Stomach (tissue), 9 donors: ENCODE data around the gene WDPCP. TPM values are rescaled to one million over a fixed set of nuclear protein-coding genes. Genes with fewer than 3 reads are reported as not detected.
A peak's percentile ranks its signal among the peaks of the same experiment; 100 is the strongest.

Experiments
- DNase-seq, 2 donors: peaks; one replicate each; pipeline versions ENCODE4 v3.0.0 to v3.0.0-alpha.2; 2013 to 2019
- H3K27ac ChIP-seq, 5 donors: fragments of 200-600 bp in 4 of 5; sonication (generic) in 4 of 5; one replicate each; pipeline ENCODE4 v1.5.1; 2013 to 2019; ENCODE audit warnings: mild to moderate bottlenecking in 1 of 5, moderate library complexity in 1 of 5
- H3K27me3 ChIP-seq, 3 donors: fragments of 200-600 bp; sonication (generic); one replicate each; pipeline ENCODE4 v1.5.1; 2017 to 2019; ENCODE audit warnings: mixed run types in 1 of 3
- H3K36me3 ChIP-seq, 4 donors: fragments of 200-600 bp; sonication (generic); 1 replicate in 3 of 4; 2 replicates in 1 of 4; pipeline ENCODE4 v1.5.1; 2016 to 2019
- H3K4me1 ChIP-seq, 4 donors: fragments of 200-600 bp; sonication (generic); one replicate each; pipeline ENCODE4 v1.5.1; 2016 to 2019
- H3K4me3 ChIP-seq, 4 donors: fragments of 200-600 bp; sonication (generic) in 3 of 4; one replicate each; pipeline ENCODE4 v1.5.1; 2016 to 2019; ENCODE audit warnings: mild to moderate bottlenecking in 1 of 4
- H3K9me3 ChIP-seq, 4 donors: fragments of 200-600 bp; sonication (generic); one replicate each; pipeline ENCODE4 v1.5.1; 2016 to 2019
- CTCF ChIP-seq, 7 experiments: fragments of 450-650 bp in 4 of 7; fragments of 200-600 bp in 3 of 7; sonication (generic) in 3 of 7; IDR thresholded peaks; one replicate each; pipeline ENCODE4 v1.5.1; 2016 to 2019; ENCODE audit warnings: antibody characterized with exemption in 7 of 7, control low read depth in 2 of 7, mild to moderate bottlenecking in 1 of 7
- EP300 ChIP-seq: sonication (generic); formaldehyde crosslinking; IDR thresholded peaks from one replicate; pipeline ENCODE4 v1.6.1; 2017; ENCODE audit warnings: antibody characterized with exemption
- POLR2A ChIP-seq, 4 donors: fragments of 450-650 bp; IDR thresholded peaks; one replicate each; pipeline ENCODE4 v1.6.1; 2016; ENCODE audit warnings: antibody characterized with exemption in 4 of 4, control low read depth in 2 of 4, mild to moderate bottlenecking in 1 of 4, moderate library complexity in 1 of 4
- POLR2AphosphoS5 ChIP-seq, 3 donors: sonication (generic); formaldehyde crosslinking; IDR thresholded peaks; one replicate each; pipeline ENCODE4 v1.6.1; 2016; ENCODE audit warnings: antibody characterized with exemption in 3 of 3
- WGBS, 5 donors: extraction: QIAGEN DNeasy Blood & Tissue Kit in 3 of 5; methylation state at CpG; one replicate each; pipeline versions ENCODE4 v1.1.5 to v1.1.7; 2013 to 2018; 5-methylcytosine and 5-hydroxymethylcytosine counted together
- intact Hi-C: fragments of 100-400 bp; cut with DNase I; formaldehyde crosslinking; loops from one replicate; pipeline ENCODE4 v1.15.1; 2023; ENCODE audit warnings: low total_unique reads
- polyA plus RNA-seq, 3 donors: library from polyadenylated mRNA; stranded (reverse); fragments of 200-250 nt; gene quantifications; one replicate each; pipeline ENCODE4 v1.2.3, GENCODE V29; 2013
- total RNA-seq, 5 donors: library from RNA; depleted of rRNA; stranded (reverse); fragments of >200 nt; gene quantifications; one replicate each; pipeline versions ENCODE4 v1.1.0 to v1.2.3, GENCODE V29; 2014 to 2016
- donor health status: healthy with polysubstance abuse.
- donor health status: Bipolar disorder and iron deficiency.
- donor health status: healthy.

WDPCP gene
- total and polyA plus RNA-seq, 8 donors, result 1.9 to 38.8 (median 7.7) TPM

GRCh38 chr2:63600881-63601460, 12.7 kb upstream of the WDPCP start:
- WGBS, 5 donors, result 24 to 50% (median 32%) methylated on average over 1 of the region's 1 CpG

GRCh38 chr2:63598981-63599380, 10.7 kb upstream of the WDPCP start:
- intact Hi-C loops, result no loop called here
- Histone ChIP-seq H3K27ac (no peak overlapping the region), H3K36me3 (peaks cover 32 to 98% (median 92%) of the 10 kb centered on the region in 4 donors), H3K27me3 (no peaks in the 10 kb centered on the region), H3K4me1 (peaks cover 0 to 32% (median 16%) of the 10 kb centered on the region in 4 donors), H3K4me3 (no peak overlapping the region), H3K9me3 (no peaks in the 10 kb centered on the region)
- 83 to 96% (median 91%) methylated on average over 2 of the region's 2 CpGs for WGBS, 5 donors
- no peak for DNase-seq
- TF ChIP-seq CTCF (IDR thresholded peaks at IDR 0.05), result no peak
- TF ChIP-seq POLR2AphosphoS5 (IDR thresholded peaks at IDR 0.05), result no peak
- no peak for TF ChIP-seq POLR2A (IDR thresholded peaks at IDR 0.05)
- TF ChIP-seq EP300, result no peak

More at GRCh38 chr2:63600881-63601460, 12.7 kb upstream of the WDPCP start:
- no peak for DNase-seq
- intact Hi-C loops, result no loop called here
- TF ChIP-seq POLR2AphosphoS5 (IDR thresholded peaks at IDR 0.05), result no peak
- no peak for TF ChIP-seq EP300
- no peak for TF ChIP-seq CTCF (IDR thresholded peaks at IDR 0.05)
- no peak for TF ChIP-seq POLR2A (IDR thresholded peaks at IDR 0.05)
- peak overlapping the region in 1 of 5 donors; percentile 17 for H3K27ac ChIP-seq
- H3K9me3 ChIP-seq, result no peaks in the 10 kb centered on the region
- H3K27me3 ChIP-seq, result no peaks in the 10 kb centered on the region
- H3K4me3 ChIP-seq, result no peak overlapping the region
- peaks cover 0 to 30% (median 14%) of the 10 kb centered on the region in 4 donors for H3K4me1 ChIP-seq
- peaks cover 37 to 98% (median 94%) of the 10 kb centered on the region in 4 donors for H3K36me3 ChIP-seq

GRCh38 chr2:63596401-63596883, 8.2 kb upstream of the WDPCP start:
- intact Hi-C loops, result no loop called here
- H3K4me1 ChIP-seq, result peaks cover 0 to 36% (median 19%) of the 10 kb centered on the region in 4 donors
- TF ChIP-seq CTCF (IDR thresholded peaks at IDR 0.05), result no peak
- no peak for TF ChIP-seq POLR2A (IDR thresholded peaks at IDR 0.05)
- TF ChIP-seq EP300, result no peak
- TF ChIP-seq POLR2AphosphoS5 (IDR thresholded peaks at IDR 0.05), result no peak
- H3K9me3 ChIP-seq, result no peaks in the 10 kb centered on the region
- H3K4me3 ChIP-seq, result no peak overlapping the region
- H3K27me3 ChIP-seq, result no peaks in the 10 kb centered on the region
- no peak for DNase-seq
- 80 to 91% (median 89%) methylated on average over 2 of the region's 2 CpGs for whole genome bisulfite sequencing, 5 donors
- peaks cover 24 to 85% (median 78%) of the 10 kb centered on the region in 4 donors for H3K36me3 ChIP-seq
- no peak overlapping the region for H3K27ac ChIP-seq

DNA sequence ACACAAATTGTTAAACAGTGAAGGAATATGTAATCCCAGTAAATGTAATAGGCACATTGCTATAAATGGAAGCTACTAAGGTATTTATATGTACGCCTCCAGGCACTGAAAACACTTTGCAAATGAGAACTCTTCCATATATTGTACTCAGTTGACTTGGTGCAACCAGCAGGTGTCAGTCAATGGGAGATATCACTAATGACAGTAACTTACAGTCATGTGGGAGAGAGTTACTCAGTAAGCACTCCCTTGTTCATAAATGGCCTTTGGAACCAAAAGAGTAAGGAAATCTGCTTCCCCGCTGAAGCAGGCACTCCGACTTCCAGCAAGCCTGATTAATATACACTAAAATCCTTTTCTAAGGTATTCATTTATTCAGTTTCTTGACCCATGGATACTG, 6.4 kb upstream of the WDPCP start:
- H3K27ac ChIP-seq, result no peak overlapping the region
- intact Hi-C loops, result no loop called here
- H3K9me3 ChIP-seq, result no peaks in the 10 kb centered on the region
- peaks cover 15 to 37% (median 28%) of the 10 kb centered on the region in 4 donors for H3K4me1 ChIP-seq
- H3K36me3 ChIP-seq, result peaks cover 21 to 75% (median 61%) of the 10 kb centered on the region in 4 donors
- H3K4me3 ChIP-seq, result no peak overlapping the region
- WGBS, 5 donors, result 96 to 99% (median 98%) methylated on average over 3 of the region's 3 CpGs
- TF ChIP-seq CTCF (IDR thresholded peaks at IDR 0.05) (no peak), EP300 (no peak), POLR2AphosphoS5 (IDR thresholded peaks at IDR 0.05) (no peak), POLR2A (IDR thresholded peaks at IDR 0.05) (no peak)
- H3K27me3 ChIP-seq, result no peaks in the 10 kb centered on the region
- DNase-seq, result no peak
